GM12878 (cell line): Measurements from ENCODE around the gene MED25.

ENCODE experiments used
- BHLHE40 ChIP-seq, 2 experiments: fragments of 450-650 bp in 1 of 2; IDR thresholded peaks; 2 replicates each; pipeline ENCODE4 v1.6.1; 2011 to 2017; ENCODE audit warnings: low read depth in 2 of 2, borderline replicate concordance in 1 of 2, improper control_type of control experiment in 1 of 2, low read length in 1 of 2, mild to moderate bottlenecking in 1 of 2
- GABPA ChIP-seq: IDR thresholded peaks from 2 replicates; pipeline ENCODE4 v1.6.1; 2014; ENCODE audit warnings: antibody characterized with exemption, low read depth, mild to moderate bottlenecking, inconsistent platforms
- PML ChIP-seq: IDR thresholded peaks from 2 replicates; pipeline ENCODE4 v1.6.1; 2012; ENCODE audit warnings: low read length, inconsistent platforms
- POLR2A ChIP-seq: IDR thresholded peaks from 2 replicates; pipeline ENCODE4 v1.6.1; 2011; ENCODE audit warnings: low read depth, mild to moderate bottlenecking, low read length
- RCOR1 ChIP-seq: conservative IDR thresholded peaks from 2 replicates; pipeline ENCODE4 v1.6.1; 2012; ENCODE audit warnings: low read depth, low read length, improper control_type of control experiment
- RELA ChIP-seq: fragments of 450-650 bp; IDR thresholded peaks from 2 replicates; pipeline ENCODE4 v1.8.0; 2014; ENCODE audit warnings: borderline replicate concordance; ENCODE audit not compliant: partially characterized antibody
- SPI1 ChIP-seq: IDR thresholded peaks from 2 replicates; pipeline ENCODE4 v1.6.1; 2011; ENCODE audit warnings: low read depth, mild to moderate bottlenecking, low read length, moderate library complexity, borderline replicate concordance; ENCODE audit not compliant: insufficient read depth
- TF ChIP-seq, protein P1 (sequence below): fragments of 450-650 bp; IDR thresholded peaks from 2 replicates; pipeline ENCODE4 v1.6.1; 2016; ENCODE audit warnings: mild to moderate bottlenecking, moderate library complexity, borderline replicate concordance
- TF ChIP-seq, protein P2 (sequence below), 3 experiments: IDR thresholded peaks in 2 of 3; conservative IDR thresholded peaks in 1 of 3; 2 replicates each; pipeline ENCODE4 v1.5.1; 2011; ENCODE audit warnings: low read depth in 3 of 3, low read length in 3 of 3, mild to moderate bottlenecking in 3 of 3, control low read depth in 2 of 3, moderate library complexity in 2 of 3, inconsistent platforms in 1 of 3, mixed read lengths in 1 of 3; ENCODE audit not compliant: control insufficient read depth in 2 of 3, insufficient read depth in 1 of 3; ENCODE audit errors: extremely low read depth in 1 of 3
- TF ChIP-seq, protein P3 (sequence below): IDR thresholded peaks from 2 replicates; pipeline ENCODE4 v1.6.1; 2012; ENCODE audit warnings: low read depth, low read length, improper control_type of control experiment
- TF ChIP-seq, protein P4 (sequence below): fragments of 450-650 bp; IDR thresholded peaks from 2 replicates; pipeline ENCODE4 v1.6.1; 2017; ENCODE audit warnings: mild to moderate bottlenecking, low read depth, inconsistent platforms; ENCODE audit not compliant: poor library complexity, severe bottlenecking
- TF ChIP-seq, protein P5 (sequence below): IDR thresholded peaks from 2 replicates; pipeline ENCODE4 v1.6.1; 2012; ENCODE audit warnings: improper control_type of control experiment, low read depth, low read length; ENCODE audit not compliant: insufficient replicate concordance

DNA sequence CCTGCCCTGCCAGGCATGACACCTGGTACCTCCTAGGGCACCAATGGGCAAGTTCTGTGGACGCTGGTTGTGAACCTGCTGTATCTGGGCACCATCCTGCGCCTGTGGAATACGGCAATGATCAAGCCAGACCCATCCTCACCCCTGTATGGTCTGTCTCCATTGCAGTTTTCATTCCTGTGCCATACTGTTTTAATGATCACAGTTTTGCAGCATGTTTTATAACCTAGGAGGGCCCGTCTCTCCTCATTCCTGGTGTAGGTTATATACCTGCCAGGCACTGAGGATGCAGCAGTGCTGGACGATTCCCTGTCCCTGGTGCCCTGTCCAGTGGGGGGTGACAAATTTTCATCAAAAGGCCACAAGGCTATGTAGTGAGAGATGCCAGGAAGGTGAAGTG, 65.0 kb downstream of the MED25 start:
- TF ChIP-seq PML (no peak), GABPA (no peak), RCOR1 (no peak), RELA (no peak), SPI1 (no peak), POLR2A (no peak), BHLHE40 (IDR thresholded peaks at IDR 0.05; ENCODE audit: borderline replicate concordance in 1 of 2, low read depth in 2 of 2, low read length in 1 of 2) (no peak)
- TF ChIP-seq, protein P1, sequence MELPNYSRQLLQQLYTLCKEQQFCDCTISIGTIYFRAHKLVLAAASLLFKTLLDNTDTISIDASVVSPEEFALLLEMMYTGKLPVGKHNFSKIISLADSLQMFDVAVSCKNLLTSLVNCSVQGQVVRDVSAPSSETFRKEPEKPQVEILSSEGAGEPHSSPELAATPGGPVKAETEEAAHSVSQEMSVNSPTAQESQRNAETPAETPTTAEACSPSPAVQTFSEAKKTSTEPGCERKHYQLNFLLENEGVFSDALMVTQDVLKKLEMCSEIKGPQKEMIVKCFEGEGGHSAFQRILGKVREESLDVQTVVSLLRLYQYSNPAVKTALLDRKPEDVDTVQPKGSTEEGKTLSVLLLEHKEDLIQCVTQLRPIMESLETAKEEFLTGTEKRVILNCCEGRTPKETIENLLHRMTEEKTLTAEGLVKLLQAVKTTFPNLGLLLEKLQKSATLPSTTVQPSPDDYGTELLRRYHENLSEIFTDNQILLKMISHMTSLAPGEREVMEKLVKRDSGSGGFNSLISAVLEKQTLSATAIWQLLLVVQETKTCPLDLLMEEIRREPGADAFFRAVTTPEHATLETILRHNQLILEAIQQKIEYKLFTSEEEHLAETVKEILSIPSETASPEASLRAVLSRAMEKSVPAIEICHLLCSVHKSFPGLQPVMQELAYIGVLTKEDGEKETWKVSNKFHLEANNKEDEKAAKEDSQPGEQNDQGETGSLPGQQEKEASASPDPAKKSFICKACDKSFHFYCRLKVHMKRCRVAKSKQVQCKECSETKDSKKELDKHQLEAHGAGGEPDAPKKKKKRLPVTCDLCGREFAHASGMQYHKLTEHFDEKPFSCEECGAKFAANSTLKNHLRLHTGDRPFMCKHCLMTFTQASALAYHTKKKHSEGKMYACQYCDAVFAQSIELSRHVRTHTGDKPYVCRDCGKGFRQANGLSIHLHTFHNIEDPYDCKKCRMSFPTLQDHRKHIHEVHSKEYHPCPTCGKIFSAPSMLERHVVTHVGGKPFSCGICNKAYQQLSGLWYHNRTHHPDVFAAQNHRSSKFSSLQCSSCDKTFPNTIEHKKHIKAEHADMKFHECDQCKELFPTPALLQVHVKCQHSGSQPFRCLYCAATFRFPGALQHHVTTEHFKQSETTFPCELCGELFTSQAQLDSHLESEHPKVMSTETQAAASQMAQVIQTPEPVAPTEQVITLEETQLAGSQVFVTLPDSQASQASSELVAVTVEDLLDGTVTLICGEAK: no peak
- TF ChIP-seq, protein P2, sequence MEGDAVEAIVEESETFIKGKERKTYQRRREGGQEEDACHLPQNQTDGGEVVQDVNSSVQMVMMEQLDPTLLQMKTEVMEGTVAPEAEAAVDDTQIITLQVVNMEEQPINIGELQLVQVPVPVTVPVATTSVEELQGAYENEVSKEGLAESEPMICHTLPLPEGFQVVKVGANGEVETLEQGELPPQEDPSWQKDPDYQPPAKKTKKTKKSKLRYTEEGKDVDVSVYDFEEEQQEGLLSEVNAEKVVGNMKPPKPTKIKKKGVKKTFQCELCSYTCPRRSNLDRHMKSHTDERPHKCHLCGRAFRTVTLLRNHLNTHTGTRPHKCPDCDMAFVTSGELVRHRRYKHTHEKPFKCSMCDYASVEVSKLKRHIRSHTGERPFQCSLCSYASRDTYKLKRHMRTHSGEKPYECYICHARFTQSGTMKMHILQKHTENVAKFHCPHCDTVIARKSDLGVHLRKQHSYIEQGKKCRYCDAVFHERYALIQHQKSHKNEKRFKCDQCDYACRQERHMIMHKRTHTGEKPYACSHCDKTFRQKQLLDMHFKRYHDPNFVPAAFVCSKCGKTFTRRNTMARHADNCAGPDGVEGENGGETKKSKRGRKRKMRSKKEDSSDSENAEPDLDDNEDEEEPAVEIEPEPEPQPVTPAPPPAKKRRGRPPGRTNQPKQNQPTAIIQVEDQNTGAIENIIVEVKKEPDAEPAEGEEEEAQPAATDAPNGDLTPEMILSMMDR (IDR thresholded peaks at IDR 0.05 in 2 of 3, conservative IDR thresholded peaks at IDR 0.05 in 1 of 3; ENCODE audit: control insufficient read depth in 2 of 3, extremely low read depth in 1 of 3, insufficient read depth in 1 of 3, low read depth in 3 of 3, low read length in 3 of 3): no peak
- TF ChIP-seq, protein P3, sequence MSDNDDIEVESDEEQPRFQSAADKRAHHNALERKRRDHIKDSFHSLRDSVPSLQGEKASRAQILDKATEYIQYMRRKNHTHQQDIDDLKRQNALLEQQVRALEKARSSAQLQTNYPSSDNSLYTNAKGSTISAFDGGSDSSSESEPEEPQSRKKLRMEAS: no peak
- TF ChIP-seq, protein P4, sequence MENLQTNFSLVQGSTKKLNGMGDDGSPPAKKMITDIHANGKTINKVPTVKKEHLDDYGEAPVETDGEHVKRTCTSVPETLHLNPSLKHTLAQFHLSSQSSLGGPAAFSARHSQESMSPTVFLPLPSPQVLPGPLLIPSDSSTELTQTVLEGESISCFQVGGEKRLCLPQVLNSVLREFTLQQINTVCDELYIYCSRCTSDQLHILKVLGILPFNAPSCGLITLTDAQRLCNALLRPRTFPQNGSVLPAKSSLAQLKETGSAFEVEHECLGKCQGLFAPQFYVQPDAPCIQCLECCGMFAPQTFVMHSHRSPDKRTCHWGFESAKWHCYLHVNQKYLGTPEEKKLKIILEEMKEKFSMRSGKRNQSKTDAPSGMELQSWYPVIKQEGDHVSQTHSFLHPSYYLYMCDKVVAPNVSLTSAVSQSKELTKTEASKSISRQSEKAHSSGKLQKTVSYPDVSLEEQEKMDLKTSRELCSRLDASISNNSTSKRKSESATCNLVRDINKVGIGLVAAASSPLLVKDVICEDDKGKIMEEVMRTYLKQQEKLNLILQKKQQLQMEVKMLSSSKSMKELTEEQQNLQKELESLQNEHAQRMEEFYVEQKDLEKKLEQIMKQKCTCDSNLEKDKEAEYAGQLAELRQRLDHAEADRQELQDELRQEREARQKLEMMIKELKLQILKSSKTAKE: no peak
- TF ChIP-seq, protein P5, sequence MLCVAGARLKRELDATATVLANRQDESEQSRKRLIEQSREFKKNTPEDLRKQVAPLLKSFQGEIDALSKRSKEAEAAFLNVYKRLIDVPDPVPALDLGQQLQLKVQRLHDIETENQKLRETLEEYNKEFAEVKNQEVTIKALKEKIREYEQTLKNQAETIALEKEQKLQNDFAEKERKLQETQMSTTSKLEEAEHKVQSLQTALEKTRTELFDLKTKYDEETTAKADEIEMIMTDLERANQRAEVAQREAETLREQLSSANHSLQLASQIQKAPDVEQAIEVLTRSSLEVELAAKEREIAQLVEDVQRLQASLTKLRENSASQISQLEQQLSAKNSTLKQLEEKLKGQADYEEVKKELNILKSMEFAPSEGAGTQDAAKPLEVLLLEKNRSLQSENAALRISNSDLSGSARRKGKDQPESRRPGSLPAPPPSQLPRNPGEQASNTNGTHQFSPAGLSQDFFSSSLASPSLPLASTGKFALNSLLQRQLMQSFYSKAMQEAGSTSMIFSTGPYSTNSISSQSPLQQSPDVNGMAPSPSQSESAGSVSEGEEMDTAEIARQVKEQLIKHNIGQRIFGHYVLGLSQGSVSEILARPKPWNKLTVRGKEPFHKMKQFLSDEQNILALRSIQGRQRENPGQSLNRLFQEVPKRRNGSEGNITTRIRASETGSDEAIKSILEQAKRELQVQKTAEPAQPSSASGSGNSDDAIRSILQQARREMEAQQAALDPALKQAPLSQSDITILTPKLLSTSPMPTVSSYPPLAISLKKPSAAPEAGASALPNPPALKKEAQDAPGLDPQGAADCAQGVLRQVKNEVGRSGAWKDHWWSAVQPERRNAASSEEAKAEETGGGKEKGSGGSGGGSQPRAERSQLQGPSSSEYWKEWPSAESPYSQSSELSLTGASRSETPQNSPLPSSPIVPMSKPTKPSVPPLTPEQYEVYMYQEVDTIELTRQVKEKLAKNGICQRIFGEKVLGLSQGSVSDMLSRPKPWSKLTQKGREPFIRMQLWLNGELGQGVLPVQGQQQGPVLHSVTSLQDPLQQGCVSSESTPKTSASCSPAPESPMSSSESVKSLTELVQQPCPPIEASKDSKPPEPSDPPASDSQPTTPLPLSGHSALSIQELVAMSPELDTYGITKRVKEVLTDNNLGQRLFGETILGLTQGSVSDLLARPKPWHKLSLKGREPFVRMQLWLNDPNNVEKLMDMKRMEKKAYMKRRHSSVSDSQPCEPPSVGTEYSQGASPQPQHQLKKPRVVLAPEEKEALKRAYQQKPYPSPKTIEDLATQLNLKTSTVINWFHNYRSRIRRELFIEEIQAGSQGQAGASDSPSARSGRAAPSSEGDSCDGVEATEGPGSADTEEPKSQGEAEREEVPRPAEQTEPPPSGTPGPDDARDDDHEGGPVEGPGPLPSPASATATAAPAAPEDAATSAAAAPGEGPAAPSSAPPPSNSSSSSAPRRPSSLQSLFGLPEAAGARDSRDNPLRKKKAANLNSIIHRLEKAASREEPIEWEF: no peak
